ENCODE measurements around the gene MYH11. TPM values are rescaled to one million over a fixed set of nuclear protein-coding genes. Genes with fewer than 3 reads are reported as not detected.
A peak's percentile ranks its signal among the peaks of the same experiment; 100 is the strongest.
"Not testable (repeated sequence)": the region's sequence is repeated elsewhere in the genome, so short reads cannot be mapped to it uniquely, and the experiment has no call there.

MYH11 gene
- polyA plus RNA-seq, 3 donors: 0.06 TPM; not detected in 2

- Histone ChIP-seq H4K20me1 (ENCODE audit: insufficient read depth, low read length) (peaks cover 22% of the 10 kb centered on the region), H3K4me3 (replicated peaks in 1 of 3; ENCODE audit: low read depth in 2 of 3, low read length in 3 of 3) (no peak overlapping the region), H3K4me2 (replicated peaks; ENCODE audit: extremely low read depth, low read length, poor library complexity, severe bottlenecking) (no peak overlapping the region), H3K27me3 (ENCODE audit: control insufficient read depth in 2 of 2, insufficient read depth in 2 of 2, low read length in 2 of 2) (no peaks in the 10 kb centered on the region), H3K36me3 (replicated peaks in 1 of 2; ENCODE audit: control insufficient read depth in 1 of 2, insufficient read depth in 2 of 2, low read length in 2 of 2) (peaks cover 94 to 99% of the 10 kb centered on the region in 2 donors), H3K9me3 (replicated peaks in 1 of 2; ENCODE audit: control insufficient read depth in 1 of 2, insufficient read depth in 1 of 2, low read length in 2 of 2) (no peaks in the 10 kb centered on the region), H3K9ac (ENCODE audit: insufficient read depth, low read length, poor library complexity, severe bottlenecking) (no peak overlapping the region), H2AFZ (ENCODE audit: insufficient read depth, low read depth, low read length, poor library complexity, severe bottlenecking) (no peak overlapping the region), H3K27ac (ENCODE audit: low read depth in 1 of 2, low read length in 2 of 2) (no peak overlapping the region), H3K79me2 (ENCODE audit: insufficient read depth, low read length) (no peaks in the 10 kb centered on the region), H3K4me1 (ENCODE audit: control insufficient read depth in 1 of 2, insufficient read depth in 2 of 2, low read length in 2 of 2) (no peaks in the 10 kb centered on the region)
- Mint-ChIP-seq H3K4me3 (no peak overlapping the region), H3K27me3 (ENCODE audit: low read depth in 3 of 3) (peaks cover 0 to 2% (median 1%) of the 10 kb centered on the region in 3 donors), H3K9me3 (peaks cover 0 to 1% (median 0%) of the 10 kb centered on the region in 7 donors), H3K27ac (peak overlapping the region in 3 of 7 donors; percentile 32 to 68 (median 58)), H3K4me1 (no peaks in the 10 kb centered on the region), H3K36me3 (peaks cover 88 to 100% of the 10 kb centered on the region in 2 donors)
- 100% methylated on average over 3 of the region's 5 CpGs for WGBS (ENCODE audit: insufficient coverage)
- no peak for DNase-seq
- TF ChIP-seq, protein P1, sequence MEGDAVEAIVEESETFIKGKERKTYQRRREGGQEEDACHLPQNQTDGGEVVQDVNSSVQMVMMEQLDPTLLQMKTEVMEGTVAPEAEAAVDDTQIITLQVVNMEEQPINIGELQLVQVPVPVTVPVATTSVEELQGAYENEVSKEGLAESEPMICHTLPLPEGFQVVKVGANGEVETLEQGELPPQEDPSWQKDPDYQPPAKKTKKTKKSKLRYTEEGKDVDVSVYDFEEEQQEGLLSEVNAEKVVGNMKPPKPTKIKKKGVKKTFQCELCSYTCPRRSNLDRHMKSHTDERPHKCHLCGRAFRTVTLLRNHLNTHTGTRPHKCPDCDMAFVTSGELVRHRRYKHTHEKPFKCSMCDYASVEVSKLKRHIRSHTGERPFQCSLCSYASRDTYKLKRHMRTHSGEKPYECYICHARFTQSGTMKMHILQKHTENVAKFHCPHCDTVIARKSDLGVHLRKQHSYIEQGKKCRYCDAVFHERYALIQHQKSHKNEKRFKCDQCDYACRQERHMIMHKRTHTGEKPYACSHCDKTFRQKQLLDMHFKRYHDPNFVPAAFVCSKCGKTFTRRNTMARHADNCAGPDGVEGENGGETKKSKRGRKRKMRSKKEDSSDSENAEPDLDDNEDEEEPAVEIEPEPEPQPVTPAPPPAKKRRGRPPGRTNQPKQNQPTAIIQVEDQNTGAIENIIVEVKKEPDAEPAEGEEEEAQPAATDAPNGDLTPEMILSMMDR (IDR thresholded peaks at IDR 0.05): no peak
- intact Hi-C loops (cut with micrococcal nuclease): loop anchor here in 1 of 2 donors (10.0 kb wide), 1 partner anchor 60 kb away; no protein-coding TSS in a partner anchor
Measured at GRCh38 chr16:15694499-15694898, 162.3 kb downstream of the MYH11 start.

DNA sequence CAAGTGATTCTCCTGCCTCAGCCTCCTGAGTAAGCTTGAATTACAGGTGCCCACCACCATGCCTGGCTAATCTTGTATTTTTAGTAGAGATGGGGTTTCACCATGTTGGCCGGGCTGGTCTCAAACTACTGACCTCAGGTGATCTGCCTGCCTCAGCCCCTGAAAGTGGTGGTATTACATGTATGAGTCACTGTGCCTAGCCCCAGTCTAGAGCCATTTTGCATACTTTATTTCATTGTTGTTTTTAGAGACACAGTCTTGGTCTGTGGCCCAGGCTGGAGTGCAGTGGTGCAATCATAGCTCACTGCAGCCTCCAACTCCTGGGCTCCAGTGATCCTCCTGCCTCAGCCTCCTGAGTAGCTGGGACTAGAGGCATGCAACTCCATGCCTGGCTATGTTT, 164.3 kb downstream of the MYH11 start:
- not testable (repeated sequence) for H3K4me2 ChIP-seq (replicated peaks; ENCODE audit: extremely low read depth, low read length, poor library complexity, severe bottlenecking); H3K4me1 Mint-ChIP-seq; H2AFZ ChIP-seq (ENCODE audit: insufficient read depth, low read depth, low read length, poor library complexity, severe bottlenecking); H3K4me3 ChIP-seq (replicated peaks in 1 of 3; ENCODE audit: low read depth in 2 of 3, low read length in 3 of 3); DNase-seq; H3K4me1 ChIP-seq (ENCODE audit: control insufficient read depth in 1 of 2, insufficient read depth in 2 of 2, low read length in 2 of 2); H3K9me3 ChIP-seq (replicated peaks in 1 of 2; ENCODE audit: control insufficient read depth in 1 of 2, insufficient read depth in 1 of 2, low read length in 2 of 2); H3K27me3 ChIP-seq (ENCODE audit: control insufficient read depth in 2 of 2, insufficient read depth in 2 of 2, low read length in 2 of 2); H3K9ac ChIP-seq (ENCODE audit: insufficient read depth, low read length, poor library complexity, severe bottlenecking); H3K79me2 ChIP-seq (ENCODE audit: insufficient read depth, low read length); H3K9me3 Mint-ChIP-seq; H3K27ac ChIP-seq (ENCODE audit: low read depth in 1 of 2, low read length in 2 of 2); H3K27me3 Mint-ChIP-seq (ENCODE audit: low read depth in 3 of 3); H3K4me3 Mint-ChIP-seq
- Histone ChIP-seq H4K20me1 (ENCODE audit: insufficient read depth, low read length) (peaks cover 23% of the 10 kb centered on the region), H3K36me3 (replicated peaks in 1 of 2; ENCODE audit: control insufficient read depth in 1 of 2, insufficient read depth in 2 of 2, low read length in 2 of 2) (peaks cover 93 to 97% of the 10 kb centered on the region in 2 donors)
- intact Hi-C loops (cut with micrococcal nuclease): loop anchor here in 1 of 2 donors (10.0 kb wide), 1 partner anchor 58 kb away; no protein-coding TSS in a partner anchor
- peaks cover 87 to 99% of the 10 kb centered on the region in 2 donors for H3K36me3 Mint-ChIP-seq
- H3K27ac Mint-ChIP-seq: peak overlapping the region in 3 of 7 donors; percentile 2 to 76 (median 71)
- WGBS (ENCODE audit: insufficient coverage): no CpG with 5 or more reads among the region's 1 CpG
